Endodermal cell (in vitro differentiated cells): ENCODE results near the gene HOXC11. TPM values are rescaled to one million over a fixed set of nuclear protein-coding genes. Genes with fewer than 3 reads are reported as not detected.

ENCODE experiments used
- DNase-seq: peaks from one replicate; pipeline ENCODE4 v3.0.0-alpha.2; 2017
- H3K27ac ChIP-seq: 2 replicates; pipeline ENCODE4 v1.5.1; 2013; ENCODE audit warnings: mild to moderate bottlenecking, low read depth, low read length, moderate library complexity
- H3K27me3 ChIP-seq: 2 replicates; pipeline ENCODE4 v1.6.1; 2013; ENCODE audit warnings: mild to moderate bottlenecking, low read length, moderate library complexity; ENCODE audit not compliant: insufficient read depth, control insufficient read depth, poor library complexity, severe bottlenecking
- H3K36me3 ChIP-seq: 2 replicates; pipeline ENCODE4 v1.7.0; 2013; ENCODE audit warnings: mild to moderate bottlenecking, low read length, moderate library complexity; ENCODE audit not compliant: control insufficient read depth, insufficient read depth
- H3K4me1 ChIP-seq: one replicate; pipeline ENCODE4 v1.7.0; 2013; ENCODE audit warnings: low read length; ENCODE audit not compliant: control insufficient read depth, insufficient read depth
- H3K4me3 ChIP-seq: 2 replicates; pipeline ENCODE4 v1.5.1; 2013; ENCODE audit warnings: mild to moderate bottlenecking, low read length, moderate library complexity
- H3K9ac ChIP-seq: 2 replicates; pipeline ENCODE4 v1.6.1; 2013; ENCODE audit warnings: mild to moderate bottlenecking, low read length, moderate library complexity; ENCODE audit not compliant: poor library complexity, severe bottlenecking; ENCODE audit errors: extremely low read depth
- H3K9me3 ChIP-seq: 2 replicates; pipeline ENCODE4 v1.6.1; 2013; ENCODE audit warnings: mild to moderate bottlenecking, low read length, moderate library complexity; ENCODE audit not compliant: control insufficient read depth
- H3K27ac Mint-ChIP-seq: 2 replicates; pipeline ENCODE4 v1.8.0; 2020; ENCODE audit warnings: mixed read lengths
- H3K27me3 Mint-ChIP-seq: 2 replicates; pipeline ENCODE4 v1.8.0; 2021; ENCODE audit warnings: mild to moderate bottlenecking, mixed read lengths; ENCODE audit not compliant: insufficient read depth
- H3K36me3 Mint-ChIP-seq: 2 replicates; pipeline ENCODE4 v1.8.0; 2020; ENCODE audit warnings: low read depth, mixed read lengths
- H3K4me1 Mint-ChIP-seq: 2 replicates; pipeline ENCODE4 v1.8.0; 2020; ENCODE audit warnings: mixed read lengths
- H3K4me3 Mint-ChIP-seq: 2 replicates; pipeline ENCODE4 v1.8.0; 2020; ENCODE audit warnings: mild to moderate bottlenecking, moderate library complexity, mixed read lengths
- H3K9me3 Mint-ChIP-seq: 2 replicates; pipeline ENCODE4 v1.8.0; 2020; ENCODE audit warnings: mild to moderate bottlenecking, mixed read lengths
- CTCF ChIP-seq: fragments of 200-600 bp; sonication (generic); conservative IDR thresholded peaks from 2 replicates; pipeline ENCODE4 v1.5.0; 2021; ENCODE audit warnings: antibody characterized with exemption, mild to moderate bottlenecking
- WGBS, 2 experiments: methylation state at CpG; one replicate each; pipeline versions ENCODE4 v1.1.5 to v1.1.7; 2013; ENCODE audit warnings: missing lambda C conversion rate in 2 of 2, mixed read lengths in 1 of 2; ENCODE audit not compliant: insufficient coverage in 1 of 2, insufficient read length in 1 of 2; 5-methylcytosine and 5-hydroxymethylcytosine counted together
- total RNA-seq, 2 donors: library from RNA; stranded (reverse); fragmentation: NEBNext Ultra II Directional in 1 of 2; extraction: Animal tissue kit (Norgen Biotek cat#: 25700) in 1 of 2; gene quantifications; 2 replicates in 1 of 2; 3 replicates in 1 of 2; pipeline ENCODE4 v1.2.1, GENCODE V29; 2021

Gene HOXC11
- total RNA-seq, 2 donors from 2014 or later = not detected

DNA sequence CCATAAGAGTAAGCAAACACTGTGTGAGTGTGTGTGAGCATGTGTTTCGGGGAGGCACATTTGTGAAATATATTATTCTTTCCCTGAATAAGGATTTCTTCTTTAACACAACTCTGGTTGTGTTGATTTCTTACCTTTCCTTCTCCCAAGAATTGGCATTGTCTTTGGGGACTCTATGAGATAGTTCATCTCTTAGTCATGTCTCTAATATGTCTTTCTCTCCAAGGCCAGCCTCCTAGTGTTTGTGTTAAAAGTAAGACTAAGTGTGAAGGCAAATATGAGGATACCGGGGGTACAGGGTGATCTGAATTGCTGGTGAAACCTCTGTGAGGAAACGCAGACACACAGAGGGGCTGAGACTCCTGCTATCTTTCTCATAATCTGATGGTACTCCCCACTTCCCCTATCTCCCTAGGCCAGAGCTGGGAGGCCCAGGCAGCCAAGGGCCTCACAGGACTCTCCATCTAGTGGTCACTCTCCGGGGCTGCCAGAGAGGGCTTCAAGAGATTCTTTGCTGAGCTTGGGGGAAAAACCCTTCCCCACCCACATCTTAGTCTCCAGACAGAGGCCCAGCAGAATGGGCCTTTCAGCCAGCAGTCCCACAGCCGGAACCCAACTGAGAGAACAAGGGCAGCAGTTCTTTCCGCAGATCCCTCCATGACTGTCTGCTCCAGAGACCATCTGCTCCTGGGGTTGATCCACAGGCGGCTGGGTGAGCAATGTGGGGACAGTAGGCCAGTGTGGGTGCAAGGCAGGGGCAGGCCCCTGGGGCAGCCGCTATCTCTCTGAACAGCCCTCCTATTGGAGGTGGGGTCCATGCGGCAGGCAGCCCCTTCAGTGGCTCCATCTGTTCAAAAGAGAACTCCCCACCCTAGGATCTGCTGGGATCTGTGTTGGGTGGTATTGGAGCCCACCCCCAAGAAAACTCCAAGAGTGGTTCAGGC, 24.0 kb upstream of the HOXC11 start:
- 53 to 61% methylated on average over 3 to 8 of the region's 9 CpGs for WGBS, 2 experiments
- Mint-ChIP-seq H3K4me3 (no peak overlapping the region), H3K36me3 (no peaks in the 10 kb centered on the region), H3K27ac (no peak overlapping the region), H3K27me3 (peaks cover 100% of the 10 kb centered on the region), H3K4me1 (no peaks in the 10 kb centered on the region), H3K9me3 (peaks cover 4% of the 10 kb centered on the region)
- Histone ChIP-seq H3K9me3 (peaks cover 9% of the 10 kb centered on the region), H3K4me3 (no peak overlapping the region), H3K27me3 (peaks cover 100% of the 10 kb centered on the region), H3K9ac (no peak overlapping the region), H3K4me1 (no peaks in the 10 kb centered on the region), H3K36me3 (no peaks in the 10 kb centered on the region), H3K27ac (no peak overlapping the region)
- TF ChIP-seq CTCF = peak; percentile 38
- peak; percentile 68 for DNase-seq

DNA sequence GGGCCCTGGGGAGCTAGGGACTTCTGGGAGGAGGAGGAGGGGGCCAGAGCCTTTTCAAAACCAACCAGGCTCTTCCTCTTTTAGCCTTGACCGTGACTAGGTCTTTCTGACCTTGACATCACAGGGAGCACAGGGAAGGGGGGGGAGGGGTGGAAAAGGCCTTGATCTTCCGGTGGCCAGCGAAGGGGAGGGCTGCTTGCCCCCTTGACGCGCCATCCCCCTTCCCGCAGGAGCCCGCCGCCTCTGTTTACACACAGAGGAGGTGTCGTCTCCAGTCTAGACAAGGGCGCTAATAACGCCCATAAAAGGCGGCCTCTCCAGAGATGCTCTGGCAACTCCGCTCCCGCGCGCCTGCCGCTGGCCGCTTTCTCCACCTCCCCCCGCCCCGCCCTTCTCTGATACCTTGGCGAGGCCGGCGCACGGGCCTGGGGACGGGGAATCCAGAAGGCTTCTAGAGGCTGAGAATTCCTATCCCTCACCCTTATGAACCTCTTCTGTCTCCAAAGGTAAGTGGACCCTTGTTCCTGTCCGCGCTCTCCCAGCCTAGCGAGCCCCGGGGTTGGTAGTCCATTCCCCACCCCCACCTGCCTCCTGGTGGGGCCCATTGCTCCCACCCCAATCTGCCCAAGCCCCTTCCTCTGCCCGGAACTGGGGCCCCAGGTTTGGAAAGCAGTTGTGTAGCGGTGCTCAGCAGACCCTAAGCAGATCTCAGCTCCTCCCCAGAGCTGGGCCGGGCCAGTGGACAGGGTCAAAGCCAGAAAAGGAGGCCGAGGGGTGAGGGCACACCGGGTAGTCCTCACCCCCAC, 23.1 kb upstream of the HOXC11 start:
- H3K27me3 ChIP-seq = peaks cover 100% of the 10 kb centered on the region
- Mint-ChIP-seq H3K9me3 (peaks cover 4% of the 10 kb centered on the region), H3K27me3 (peaks cover 100% of the 10 kb centered on the region), H3K27ac (no peak overlapping the region), H3K4me3 (no peak overlapping the region), H3K4me1 (no peaks in the 10 kb centered on the region), H3K36me3 (no peaks in the 10 kb centered on the region)
- H3K27ac ChIP-seq = no peak overlapping the region
- H3K4me3 ChIP-seq = no peak overlapping the region
- H3K9me3 ChIP-seq = peaks cover 18% of the 10 kb centered on the region
- DNase-seq = peak; percentile 83
- no peaks in the 10 kb centered on the region for H3K4me1 ChIP-seq
- WGBS, 2 experiments = 9 to 17% methylated on average over 7 to 34 of the region's 34 CpGs
- TF ChIP-seq CTCF = no peak
- H3K9ac ChIP-seq = no peak overlapping the region
- no peaks in the 10 kb centered on the region for H3K36me3 ChIP-seq

GRCh38 chr12:53950437-53950773, 22.5 kb upstream of the HOXC11 start:
- no peaks in the 10 kb centered on the region for H3K4me1 ChIP-seq
- peak; percentile 24 for TF ChIP-seq CTCF
- no peak overlapping the region for H3K27ac Mint-ChIP-seq
- H3K36me3 ChIP-seq = no peaks in the 10 kb centered on the region
- peaks cover 100% of the 10 kb centered on the region for H3K27me3 ChIP-seq
- no peak overlapping the region for H3K4me3 ChIP-seq
- 20 to 21% methylated on average over 2 to 10 of the region's 10 CpGs for WGBS, 2 experiments
- peaks cover 2% of the 10 kb centered on the region for H3K9me3 Mint-ChIP-seq
- no peak overlapping the region for H3K9ac ChIP-seq
- H3K9me3 ChIP-seq = peaks cover 19% of the 10 kb centered on the region
- peaks cover 99% of the 10 kb centered on the region for H3K27me3 Mint-ChIP-seq
- DNase-seq = no peak
- H3K36me3 Mint-ChIP-seq = no peaks in the 10 kb centered on the region
- H3K4me3 Mint-ChIP-seq = no peak overlapping the region
- H3K4me1 Mint-ChIP-seq = no peaks in the 10 kb centered on the region
- H3K27ac ChIP-seq = no peak overlapping the region
